ENCODE results near the gene ARID1B.

ARID1B gene

DNA sequence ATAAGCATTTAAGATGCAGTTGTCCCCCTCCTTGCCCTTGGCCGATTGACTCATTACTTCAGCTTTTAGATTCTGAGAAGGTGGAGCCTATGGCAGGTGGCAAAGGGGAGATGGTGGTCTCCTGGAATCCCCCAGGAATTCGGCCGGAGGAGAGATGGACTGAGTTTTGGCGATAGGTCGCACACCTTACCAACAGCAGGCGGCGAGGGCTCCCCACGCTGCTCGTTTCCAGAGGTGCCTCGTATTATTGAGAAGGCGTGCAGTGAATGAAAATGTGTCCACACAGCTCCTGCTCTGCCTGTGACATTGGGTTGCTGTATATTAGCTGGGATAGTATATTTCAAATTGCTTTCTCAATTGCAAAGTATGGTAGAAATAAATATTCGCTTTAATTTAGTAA, 224.5 kb downstream of the ARID1B start:
- 96% methylated on average over 8 of the region's 12 CpGs for WGBS (ENCODE audit: insufficient coverage)
- CTCF ChIA-PET = interaction anchor here (0.8 to 1.6 kb wide), 7 partner anchors 8 to 30 kb away, joined by 3 to 4 read pairs (median 3); no protein-coding TSS in a partner anchor

DNA sequence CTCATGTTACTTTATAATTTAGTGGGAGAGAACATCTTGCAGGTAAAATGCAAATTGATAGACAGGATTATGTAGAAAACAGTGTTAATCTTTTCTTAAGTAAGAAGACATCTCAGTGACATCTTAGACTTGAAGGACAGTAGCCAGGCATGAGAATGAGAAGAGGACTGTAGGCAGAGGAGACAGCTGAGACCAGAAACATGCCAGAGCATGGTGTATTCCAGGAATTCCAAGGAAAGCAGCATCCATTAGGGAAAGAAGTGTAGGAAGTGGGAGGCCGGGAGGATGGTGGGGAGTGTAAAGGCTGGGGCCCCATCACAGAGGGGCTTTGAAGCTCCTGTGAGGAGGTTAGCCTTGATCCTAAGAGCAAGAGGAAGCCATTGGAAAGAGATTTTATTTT, 225.6 kb downstream of the ARID1B start:
- 100% methylated on average over 1 of the region's 1 CpG for WGBS (ENCODE audit: insufficient coverage)
- H3K4me1 ChIP-seq (ENCODE audit: control extremely low read depth in 1 of 4, control insufficient read depth in 4 of 4, insufficient read depth in 4 of 4, low read length in 3 of 4) = peaks cover 0 to 3% (median 0%) of the 10 kb centered on the region in 4 experiments
- H3K9me3 ChIP-seq (ENCODE audit: control extremely low read depth in 1 of 5, control insufficient read depth in 4 of 5, insufficient read depth in 2 of 5, low read depth in 1 of 5, low read length in 4 of 5) = no peaks in the 10 kb centered on the region
- H3K27ac ChIP-seq (ENCODE audit: insufficient read depth in 1 of 2, low read depth in 1 of 2, low read length in 2 of 2, poor library complexity in 1 of 2, severe bottlenecking in 2 of 2) = no peak overlapping the region
- H3K4me3 ChIP-seq (ENCODE audit: control insufficient read depth in 1 of 7, extremely low read depth in 1 of 7, insufficient read depth in 4 of 7, low read depth in 2 of 7, low read length in 6 of 7) = no peak overlapping the region
- no peaks in the 10 kb centered on the region for H3K27me3 ChIP-seq (replicated peaks in 2 of 5; ENCODE audit: control insufficient read depth in 4 of 5, insufficient read depth in 5 of 5, low read length in 4 of 5)
- no peak for DNase-seq
- ChIA-PET POLR2A (no interaction called here), CTCF (interaction anchor here (1.1 kb wide), 1 partner anchor 17 kb away, joined by 4 read pairs; no protein-coding TSS in a partner anchor)
- peaks cover 0 to 6% (median 3%) of the 10 kb centered on the region in 4 experiments for H3K36me3 ChIP-seq (ENCODE audit: control insufficient read depth in 4 of 4, insufficient read depth in 4 of 4, low read length in 3 of 4)

More for the DNA sequence above, 224.5 kb downstream of the ARID1B start:
- Histone ChIP-seq H3K4me3 (ENCODE audit: control insufficient read depth in 1 of 7, extremely low read depth in 1 of 7, insufficient read depth in 4 of 7, low read depth in 2 of 7, low read length in 6 of 7) (no peak overlapping the region), H3K27ac (ENCODE audit: insufficient read depth in 1 of 2, low read depth in 1 of 2, low read length in 2 of 2, poor library complexity in 1 of 2, severe bottlenecking in 2 of 2) (no peak overlapping the region), H3K27me3 (replicated peaks in 2 of 5; ENCODE audit: control insufficient read depth in 4 of 5, insufficient read depth in 5 of 5, low read length in 4 of 5) (no peaks in the 10 kb centered on the region), H3K4me1 (ENCODE audit: control extremely low read depth in 1 of 4, control insufficient read depth in 4 of 4, insufficient read depth in 4 of 4, low read length in 3 of 4) (peaks cover 0 to 3% (median 0%) of the 10 kb centered on the region in 4 experiments), H3K9me3 (ENCODE audit: control extremely low read depth in 1 of 5, control insufficient read depth in 4 of 5, insufficient read depth in 2 of 5, low read depth in 1 of 5, low read length in 4 of 5) (no peaks in the 10 kb centered on the region), H3K36me3 (ENCODE audit: control insufficient read depth in 4 of 4, insufficient read depth in 4 of 4, low read length in 3 of 4) (peaks cover 0 to 6% (median 3%) of the 10 kb centered on the region in 4 experiments)
- POLR2A ChIA-PET = no interaction called here
- no peak for DNase-seq

DNA sequence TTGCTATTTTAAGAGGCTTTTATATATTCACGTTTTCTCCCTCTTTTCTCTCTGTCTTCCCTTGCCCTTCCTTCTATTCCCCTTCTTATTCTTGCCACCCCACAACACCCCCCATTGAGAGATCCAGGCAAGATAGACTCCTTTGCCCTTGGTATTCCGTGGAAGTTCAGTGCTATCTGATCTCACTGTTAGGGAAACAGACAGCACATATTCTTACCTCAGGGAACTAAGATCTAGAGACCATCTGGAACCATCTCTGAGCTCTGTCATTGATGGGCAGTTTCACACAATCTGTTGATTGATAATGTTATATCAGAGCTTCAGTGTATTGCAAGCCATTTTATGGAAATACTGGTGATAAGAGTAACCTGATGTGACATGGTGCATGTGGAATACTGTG, 228.8 kb downstream of the ARID1B start:
- Histone ChIP-seq H3K4me3 (ENCODE audit: control insufficient read depth in 1 of 7, extremely low read depth in 1 of 7, insufficient read depth in 4 of 7, low read depth in 2 of 7, low read length in 6 of 7) (no peak overlapping the region), H3K9me3 (ENCODE audit: control extremely low read depth in 1 of 5, control insufficient read depth in 4 of 5, insufficient read depth in 2 of 5, low read depth in 1 of 5, low read length in 4 of 5) (no peaks in the 10 kb centered on the region), H3K27me3 (replicated peaks in 2 of 5; ENCODE audit: control insufficient read depth in 4 of 5, insufficient read depth in 5 of 5, low read length in 4 of 5) (no peaks in the 10 kb centered on the region), H3K36me3 (ENCODE audit: control insufficient read depth in 4 of 4, insufficient read depth in 4 of 4, low read length in 3 of 4) (peaks cover 0 to 5% (median 2%) of the 10 kb centered on the region in 4 experiments), H3K4me1 (ENCODE audit: control extremely low read depth in 1 of 4, control insufficient read depth in 4 of 4, insufficient read depth in 4 of 4, low read length in 3 of 4) (peaks cover 0 to 3% (median 0%) of the 10 kb centered on the region in 4 experiments), H3K27ac (ENCODE audit: insufficient read depth in 1 of 2, low read depth in 1 of 2, low read length in 2 of 2, poor library complexity in 1 of 2, severe bottlenecking in 2 of 2) (no peak overlapping the region)
- ChIA-PET CTCF (interaction anchor here (1.3 to 1.4 kb wide), 2 partner anchors 30 to 40 kb away, joined by 3 read pairs; no protein-coding TSS in a partner anchor), POLR2A (no interaction called here)
- 67% methylated on average over 1 of the region's 2 CpGs for WGBS (ENCODE audit: insufficient coverage)
- DNase-seq = no peak

DNA sequence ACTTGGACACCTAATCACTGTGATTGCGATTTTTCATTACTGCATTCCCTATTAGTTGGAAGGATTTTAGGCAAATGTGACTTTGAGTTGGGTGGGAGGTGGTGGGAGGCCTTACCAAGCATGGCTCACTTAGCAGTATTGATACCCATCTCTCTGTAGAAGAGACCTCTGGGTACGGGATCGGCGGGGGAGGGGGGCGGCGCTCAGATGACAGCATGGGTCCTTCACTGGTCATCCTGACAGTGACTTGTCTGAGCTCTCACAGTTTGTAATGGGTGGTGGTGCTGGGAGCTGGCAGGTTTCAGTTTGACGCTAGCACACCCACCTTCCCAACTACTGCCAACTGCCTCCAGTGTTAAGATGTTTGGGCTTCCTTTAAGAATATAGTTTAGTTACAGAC, 231.4 kb downstream of the ARID1B start:
- no peaks in the 10 kb centered on the region for H3K27me3 ChIP-seq (replicated peaks in 2 of 5; ENCODE audit: control insufficient read depth in 4 of 5, insufficient read depth in 5 of 5, low read length in 4 of 5)
- ChIA-PET CTCF (interaction anchor here (3.9 kb wide), 1 partner anchor 11 kb away, joined by 16 read pairs; no protein-coding TSS in a partner anchor), POLR2A (no interaction called here)
- no peak overlapping the region for H3K4me3 ChIP-seq (ENCODE audit: control insufficient read depth in 1 of 7, extremely low read depth in 1 of 7, insufficient read depth in 4 of 7, low read depth in 2 of 7, low read length in 6 of 7)
- no peak overlapping the region for H3K27ac ChIP-seq (ENCODE audit: insufficient read depth in 1 of 2, low read depth in 1 of 2, low read length in 2 of 2, poor library complexity in 1 of 2, severe bottlenecking in 2 of 2)
- WGBS (ENCODE audit: insufficient coverage) = 100% methylated on average over 2 of the region's 7 CpGs
- peaks cover 0 to 3% (median 0%) of the 10 kb centered on the region in 4 experiments for H3K4me1 ChIP-seq (ENCODE audit: control extremely low read depth in 1 of 4, control insufficient read depth in 4 of 4, insufficient read depth in 4 of 4, low read length in 3 of 4)
- H3K9me3 ChIP-seq (ENCODE audit: control extremely low read depth in 1 of 5, control insufficient read depth in 4 of 5, insufficient read depth in 2 of 5, low read depth in 1 of 5, low read length in 4 of 5) = peaks cover 0 to 3% (median 2%) of the 10 kb centered on the region in 5 experiments
- H3K36me3 ChIP-seq (ENCODE audit: control insufficient read depth in 4 of 4, insufficient read depth in 4 of 4, low read length in 3 of 4) = peaks cover 0 to 5% (median under 1%) of the 10 kb centered on the region in 4 experiments
- DNase-seq = no peak

DNA sequence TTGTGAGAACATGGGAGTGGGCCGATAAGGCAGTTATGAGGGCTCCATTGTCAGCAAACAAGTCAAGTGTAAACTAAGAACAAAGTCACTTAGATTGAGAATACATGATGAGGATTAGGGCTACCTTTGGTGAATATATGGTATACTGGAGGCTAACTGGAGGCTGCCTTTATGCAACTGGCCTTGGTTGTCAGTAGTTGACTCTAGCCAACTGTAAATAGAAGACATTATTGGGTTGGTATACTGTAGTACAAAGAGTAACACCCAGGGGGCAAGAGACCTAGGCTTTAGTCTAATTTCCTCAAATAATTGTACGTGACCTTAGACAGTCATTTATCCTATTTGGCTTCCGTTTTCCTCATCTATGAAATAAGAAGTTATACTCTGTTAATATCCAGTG, 235.2 kb downstream of the ARID1B start:
- WGBS (ENCODE audit: insufficient coverage) = 20% methylated on average over 1 of the region's 3 CpGs
- no peak overlapping the region for H3K4me3 ChIP-seq (ENCODE audit: control insufficient read depth in 1 of 7, extremely low read depth in 1 of 7, insufficient read depth in 4 of 7, low read depth in 2 of 7, low read length in 6 of 7)
- H3K4me1 ChIP-seq (ENCODE audit: control extremely low read depth in 1 of 4, control insufficient read depth in 4 of 4, insufficient read depth in 4 of 4, low read length in 3 of 4) = peaks cover 0 to under 1% (median 0%) of the 10 kb centered on the region in 4 experiments
- no peak overlapping the region for H3K27ac ChIP-seq (ENCODE audit: insufficient read depth in 1 of 2, low read depth in 1 of 2, low read length in 2 of 2, poor library complexity in 1 of 2, severe bottlenecking in 2 of 2)
- ChIA-PET CTCF (interaction anchor here (3.9 kb wide), 1 partner anchor 8 kb away, joined by 16 read pairs; no protein-coding TSS in a partner anchor), POLR2A (no interaction called here)
- H3K36me3 ChIP-seq (ENCODE audit: control insufficient read depth in 4 of 4, insufficient read depth in 4 of 4, low read length in 3 of 4) = peaks cover 0 to 5% (median under 1%) of the 10 kb centered on the region in 4 experiments
- no peak for DNase-seq
- H3K27me3 ChIP-seq (replicated peaks in 2 of 5; ENCODE audit: control insufficient read depth in 4 of 5, insufficient read depth in 5 of 5, low read length in 4 of 5) = no peaks in the 10 kb centered on the region
- peaks cover 0 to 3% (median 2%) of the 10 kb centered on the region in 5 experiments for H3K9me3 ChIP-seq (ENCODE audit: control extremely low read depth in 1 of 5, control insufficient read depth in 4 of 5, insufficient read depth in 2 of 5, low read depth in 1 of 5, low read length in 4 of 5)

DNA sequence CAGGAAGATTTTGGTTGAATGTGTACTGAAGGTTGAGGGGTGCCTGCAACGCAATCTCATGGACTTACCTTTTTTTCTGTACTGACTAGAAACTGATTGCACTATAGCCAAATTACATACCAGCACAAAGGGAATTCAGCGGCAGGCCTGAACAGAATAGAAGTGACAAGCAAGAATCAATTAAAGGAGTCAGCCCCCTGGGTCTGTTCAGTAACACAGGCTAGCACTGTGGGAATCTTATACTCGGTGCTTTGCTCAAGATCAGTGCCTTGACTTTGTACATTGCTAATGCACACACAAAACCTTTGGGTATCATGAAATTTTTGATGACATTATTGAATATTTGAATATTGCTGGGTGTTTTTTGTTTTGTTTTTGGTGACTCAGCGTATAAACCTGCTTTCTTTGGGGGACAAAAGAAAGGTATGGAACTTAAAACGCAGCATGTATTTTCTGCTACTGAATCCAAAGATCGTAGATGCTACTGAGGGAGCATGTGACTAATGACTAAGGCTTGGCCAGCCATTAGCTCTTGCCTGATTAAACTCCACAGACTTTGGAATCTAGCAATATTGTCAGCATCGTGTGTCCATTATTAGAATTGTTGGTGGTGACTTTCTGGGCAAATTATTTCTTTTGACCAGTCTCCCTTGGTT, 236.6 kb downstream of the ARID1B start:
- Histone ChIP-seq H3K27me3 (replicated peaks in 2 of 5; ENCODE audit: control insufficient read depth in 4 of 5, insufficient read depth in 5 of 5, low read length in 4 of 5) (no peaks in the 10 kb centered on the region), H3K4me1 (ENCODE audit: control extremely low read depth in 1 of 4, control insufficient read depth in 4 of 4, insufficient read depth in 4 of 4, low read length in 3 of 4) (peaks cover 1 to 13% (median 5%) of the 10 kb centered on the region in 4 experiments), H3K36me3 (ENCODE audit: control insufficient read depth in 4 of 4, insufficient read depth in 4 of 4, low read length in 3 of 4) (peaks cover 0 to 5% (median under 1%) of the 10 kb centered on the region in 4 experiments), H3K27ac (ENCODE audit: insufficient read depth in 1 of 2, low read depth in 1 of 2, low read length in 2 of 2, poor library complexity in 1 of 2, severe bottlenecking in 2 of 2) (no peak overlapping the region), H3K9me3 (ENCODE audit: control extremely low read depth in 1 of 5, control insufficient read depth in 4 of 5, insufficient read depth in 2 of 5, low read depth in 1 of 5, low read length in 4 of 5) (peaks cover 0 to 3% (median 2%) of the 10 kb centered on the region in 5 experiments), H3K4me3 (ENCODE audit: control insufficient read depth in 1 of 7, extremely low read depth in 1 of 7, insufficient read depth in 4 of 7, low read depth in 2 of 7, low read length in 6 of 7) (no peak overlapping the region)
- 96% methylated on average over 4 of the region's 7 CpGs for WGBS (ENCODE audit: insufficient coverage)
- no peak for DNase-seq
- ChIA-PET POLR2A (no interaction called here), CTCF (interaction anchor here (1.4 kb wide), 1 partner anchor 15 kb away, joined by 3 read pairs; no protein-coding TSS in a partner anchor)

DNA sequence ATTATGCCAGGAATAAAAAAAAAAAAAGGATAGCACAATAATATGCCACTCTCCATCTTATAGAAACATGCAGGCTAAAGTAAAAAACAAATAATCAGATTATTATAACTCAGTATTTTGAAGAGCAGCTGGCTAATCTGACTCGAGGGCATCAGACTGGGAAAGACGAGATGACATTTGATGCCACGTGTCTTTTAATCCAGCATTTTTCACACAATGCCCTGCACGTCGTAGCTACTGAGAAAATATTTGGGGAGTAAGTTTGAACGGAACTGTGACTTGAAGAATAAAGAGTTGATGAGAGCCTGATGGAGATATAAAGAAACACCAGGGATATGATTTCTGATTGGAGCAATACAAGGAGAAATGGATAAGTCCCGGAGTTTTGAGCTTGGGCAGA, 237.7 kb downstream of the ARID1B start:
- CTCF ChIA-PET = interaction anchor here (1.4 kb wide), 1 partner anchor 16 kb away, joined by 3 read pairs; no protein-coding TSS in a partner anchor

More for the DNA sequence above, 237.7 kb downstream of the ARID1B start:
- POLR2A ChIA-PET = no interaction called here
- H3K36me3 ChIP-seq (ENCODE audit: control insufficient read depth in 4 of 4, insufficient read depth in 4 of 4, low read length in 3 of 4) = peaks cover 0 to 5% (median under 1%) of the 10 kb centered on the region in 4 experiments
- no peak overlapping the region for H3K27ac ChIP-seq (ENCODE audit: insufficient read depth in 1 of 2, low read depth in 1 of 2, low read length in 2 of 2, poor library complexity in 1 of 2, severe bottlenecking in 2 of 2)
- H3K4me1 ChIP-seq (ENCODE audit: control extremely low read depth in 1 of 4, control insufficient read depth in 4 of 4, insufficient read depth in 4 of 4, low read length in 3 of 4) = peaks cover 7 to 24% (median 16%) of the 10 kb centered on the region in 4 experiments
- H3K27me3 ChIP-seq (replicated peaks in 2 of 5; ENCODE audit: control insufficient read depth in 4 of 5, insufficient read depth in 5 of 5, low read length in 4 of 5) = no peaks in the 10 kb centered on the region
- 90% methylated on average over 7 of the region's 7 CpGs for WGBS (ENCODE audit: insufficient coverage)
- DNase-seq = no peak
- H3K9me3 ChIP-seq (ENCODE audit: control extremely low read depth in 1 of 5, control insufficient read depth in 4 of 5, insufficient read depth in 2 of 5, low read depth in 1 of 5, low read length in 4 of 5) = peaks cover 0 to 3% (median 2%) of the 10 kb centered on the region in 5 experiments
- H3K4me3 ChIP-seq (ENCODE audit: control insufficient read depth in 1 of 7, extremely low read depth in 1 of 7, insufficient read depth in 4 of 7, low read depth in 2 of 7, low read length in 6 of 7) = no peak overlapping the region
